ENCODE measurements around the gene PBX3.
A peak's percentile ranks its signal among the peaks of the same experiment; 100 is the strongest.
"Not testable (repeated sequence)": the region's sequence is repeated elsewhere in the genome, so short reads cannot be mapped to it uniquely, and the experiment has no call there.

PBX3 gene

DNA sequence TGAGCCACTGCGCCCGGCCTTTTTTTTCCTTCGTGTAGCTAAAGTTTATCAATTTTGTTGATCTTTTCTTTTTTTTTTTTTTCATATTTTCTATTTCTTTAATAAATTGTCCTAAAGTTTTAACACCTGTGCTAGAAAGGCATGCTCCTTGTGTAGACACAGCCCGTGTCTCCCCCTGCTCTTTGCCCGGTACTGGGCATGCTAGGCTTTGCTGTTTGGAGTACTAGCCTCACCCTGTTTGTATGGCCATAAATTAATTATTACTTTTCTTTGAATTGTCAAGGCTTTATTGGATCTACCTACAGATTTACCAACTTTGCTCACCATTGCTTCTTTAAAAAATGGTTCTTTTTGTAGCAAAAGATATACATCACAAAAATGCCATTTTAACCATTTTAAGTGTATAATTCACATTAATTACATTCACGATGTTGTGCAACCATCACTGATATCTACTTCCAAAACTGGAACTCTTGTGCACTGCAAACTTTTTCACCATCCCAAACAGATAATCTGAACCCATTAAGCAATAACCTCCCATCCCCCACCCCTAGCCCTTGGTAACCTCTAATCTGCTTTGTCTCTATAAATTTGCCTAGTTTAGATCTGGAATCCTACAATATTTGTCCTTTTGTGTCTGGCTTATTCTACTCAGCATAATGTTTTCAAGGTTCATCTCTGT, 31.5 kb downstream of the PBX3 start:
- DNase-seq = not testable (repeated sequence)

DNA sequence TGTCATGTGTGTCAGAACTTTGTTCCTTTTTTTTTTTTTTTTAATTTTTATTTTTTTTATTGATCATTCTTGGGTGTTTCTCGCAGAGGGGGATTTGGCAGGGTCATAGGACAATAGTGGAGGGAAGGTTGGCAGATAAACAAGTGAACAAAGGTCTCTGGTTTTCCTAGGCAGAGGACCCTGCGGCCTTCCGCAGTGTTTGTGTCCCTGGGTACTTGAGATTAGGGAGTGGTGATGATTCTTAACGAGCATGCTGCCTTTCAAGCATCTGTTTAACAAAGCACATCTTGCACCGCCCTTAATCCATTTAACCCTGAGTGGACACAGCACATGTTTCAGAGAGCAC, 32.0 kb downstream of the PBX3 start:
- not testable (repeated sequence) for DNase-seq

DNA sequence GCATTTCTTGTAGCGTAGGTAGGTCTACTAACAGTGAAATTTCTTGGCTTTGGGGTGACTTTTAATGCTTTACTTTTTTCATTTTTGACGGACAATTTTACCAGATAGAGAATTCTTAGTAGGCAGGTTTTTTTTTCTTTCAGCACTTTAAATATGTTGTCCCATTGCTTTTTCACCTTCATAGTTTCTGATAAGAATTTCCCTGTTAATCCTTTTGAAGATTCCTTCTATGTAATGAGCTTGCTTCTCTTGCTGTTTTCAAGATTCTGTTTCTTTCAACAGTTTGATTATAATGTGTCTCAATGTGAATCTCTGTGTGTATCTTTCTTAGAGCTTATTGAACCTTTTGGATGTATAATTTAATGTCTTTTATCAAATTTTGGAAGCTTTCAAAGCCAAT, 35.5 kb downstream of the PBX3 start:
- no peak for DNase-seq

DNA sequence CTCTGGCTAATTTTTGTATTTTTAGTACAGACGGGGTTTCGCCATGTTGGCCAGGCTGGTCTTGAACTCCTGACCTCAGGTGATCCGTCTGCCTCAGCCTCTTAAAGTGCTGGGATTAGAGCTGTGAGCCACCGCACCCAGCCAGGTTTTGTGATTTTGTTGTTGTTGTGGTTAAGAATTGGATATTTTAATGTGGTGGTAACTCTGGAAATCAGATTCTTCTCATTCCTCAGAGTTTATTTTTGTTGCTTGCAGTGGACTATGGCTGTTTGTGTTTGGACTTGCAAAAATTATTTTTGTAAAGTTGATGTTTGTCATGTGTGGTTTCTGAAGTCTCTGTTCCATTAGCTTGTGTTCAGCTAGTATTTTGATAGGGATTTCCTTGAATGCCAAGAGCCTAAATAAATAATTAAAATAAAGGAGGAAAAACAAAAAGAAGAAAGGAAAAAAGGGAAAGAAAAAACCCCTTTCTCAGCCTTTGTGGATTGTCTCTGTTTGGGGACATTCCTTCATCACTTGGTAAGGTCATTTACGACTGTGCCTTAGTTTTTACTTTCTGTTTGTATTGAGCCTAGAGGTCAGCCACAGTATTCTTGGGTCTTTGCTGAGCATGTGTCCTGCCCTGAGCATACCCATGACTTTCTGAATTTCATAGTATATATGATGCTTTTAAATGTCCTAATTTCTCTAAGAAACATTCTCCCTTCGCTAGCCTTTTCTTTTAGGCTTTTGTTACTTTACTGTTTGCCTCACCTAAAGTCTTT, 37.3 kb downstream of the PBX3 start:
- DNase-seq = peak; percentile 8

DNA sequence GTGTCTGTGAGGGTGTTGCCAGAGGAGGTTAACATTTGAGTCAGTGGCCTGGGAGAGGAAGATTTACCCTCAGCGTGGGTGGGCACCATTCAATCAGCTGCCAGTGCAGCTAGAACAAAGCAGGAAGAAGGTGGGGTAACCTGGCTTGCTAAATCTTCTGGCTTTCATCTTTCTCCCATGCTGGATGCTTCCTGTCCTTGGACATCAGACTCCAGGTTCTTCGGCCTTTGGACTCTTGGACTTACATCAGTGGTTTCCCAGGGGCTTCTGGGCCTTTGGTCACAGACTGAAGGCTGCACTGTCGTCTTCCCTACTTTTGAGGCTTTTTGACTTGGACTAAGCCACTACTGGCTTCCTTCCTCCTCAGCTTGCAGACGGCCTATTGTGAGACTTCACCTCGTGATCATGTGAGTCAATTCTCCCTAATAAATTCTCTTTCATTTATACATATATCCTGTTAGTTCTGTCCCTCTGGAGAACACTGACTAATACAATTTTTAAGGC, 38.1 kb downstream of the PBX3 start:
- no peak for DNase-seq

DNA sequence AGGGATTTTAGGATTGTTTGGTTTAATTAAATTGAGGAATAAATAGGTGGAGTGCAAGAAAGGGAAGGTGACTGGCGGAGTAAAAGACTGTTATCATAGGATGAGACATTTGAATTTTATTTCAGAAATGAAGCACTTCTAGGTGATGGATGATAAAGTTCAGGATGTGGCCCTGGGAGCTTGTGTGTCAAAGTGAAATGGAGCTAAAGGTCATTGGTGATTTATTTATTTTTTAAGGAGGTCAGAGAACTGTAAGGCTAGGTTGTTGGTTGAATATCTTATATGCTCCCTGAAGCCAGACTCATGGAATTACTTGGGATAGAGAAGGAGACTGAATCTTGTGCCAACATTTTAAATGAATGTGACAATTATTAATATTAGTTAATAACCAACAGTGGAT, 40.5 kb downstream of the PBX3 start:
- no peak for DNase-seq

DNA sequence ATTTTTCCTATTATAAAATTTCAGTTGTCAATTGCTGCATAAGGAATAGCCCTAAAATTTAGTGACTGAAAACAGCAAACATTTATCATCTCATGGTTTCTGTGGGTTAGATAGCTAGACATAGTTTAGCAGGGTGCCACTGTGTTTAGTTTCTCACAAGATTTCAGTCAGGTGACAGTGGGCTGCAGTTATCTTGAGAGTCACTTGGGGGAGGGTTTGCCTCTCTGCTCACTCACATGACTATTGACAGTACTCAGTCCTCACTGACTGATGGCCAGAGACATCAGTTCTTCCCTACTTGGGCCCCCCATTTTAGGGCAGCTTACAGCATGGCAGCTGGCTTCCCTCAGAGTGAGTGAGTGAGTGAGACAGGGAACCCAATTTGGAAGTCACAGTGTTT, 42.0 kb downstream of the PBX3 start:
- DNase-seq = no peak

DNA sequence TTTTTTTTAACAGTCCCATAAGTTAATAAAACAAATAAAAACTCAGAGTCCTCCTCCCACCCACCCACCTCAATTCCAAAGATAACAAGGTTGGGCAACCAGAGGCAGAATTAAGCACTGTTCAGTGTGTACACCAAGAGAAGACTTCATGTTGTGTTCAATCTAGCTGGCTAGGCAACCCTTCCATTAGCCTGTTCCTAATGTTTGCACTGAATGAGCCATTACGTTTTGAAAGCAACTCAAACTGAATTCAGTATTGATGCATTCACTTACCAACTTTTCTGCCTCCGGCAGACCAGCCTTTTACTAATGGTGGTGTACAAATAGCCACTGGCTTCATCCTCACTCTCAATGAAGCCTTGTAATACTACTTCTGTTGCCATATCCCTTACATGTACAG, 47.5 kb downstream of the PBX3 start:
- no peak for DNase-seq

DNA sequence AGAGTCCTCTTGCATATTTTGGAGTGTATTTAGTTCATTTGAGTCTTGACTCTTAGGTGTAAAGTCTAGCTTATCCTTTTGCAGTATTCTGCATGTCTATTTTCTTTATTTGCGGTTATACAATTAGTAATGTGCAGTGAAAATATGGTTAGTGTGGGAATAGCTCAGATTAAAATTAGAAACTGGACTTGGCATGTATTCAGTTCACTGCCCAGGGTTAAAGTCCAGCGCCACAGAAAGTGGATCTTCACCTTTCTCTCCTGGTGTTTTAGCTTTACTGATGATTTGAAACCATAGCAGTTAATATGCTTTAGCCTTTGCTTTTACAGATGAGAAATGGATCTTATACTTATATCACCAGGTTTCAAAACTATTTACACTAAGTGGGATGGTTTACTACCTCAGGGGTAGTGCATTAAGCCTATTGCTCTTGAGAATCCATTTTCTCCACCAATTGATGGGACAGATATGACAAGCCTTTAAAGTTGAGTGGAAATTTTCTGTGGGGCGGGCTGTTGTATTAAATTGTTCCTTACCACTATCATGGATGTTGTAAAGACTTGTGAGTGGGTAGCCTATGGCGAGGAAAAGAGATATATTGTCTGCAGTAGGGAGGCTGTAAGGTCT, 48.9 kb downstream of the PBX3 start:
- DNase-seq = no peak

DNA sequence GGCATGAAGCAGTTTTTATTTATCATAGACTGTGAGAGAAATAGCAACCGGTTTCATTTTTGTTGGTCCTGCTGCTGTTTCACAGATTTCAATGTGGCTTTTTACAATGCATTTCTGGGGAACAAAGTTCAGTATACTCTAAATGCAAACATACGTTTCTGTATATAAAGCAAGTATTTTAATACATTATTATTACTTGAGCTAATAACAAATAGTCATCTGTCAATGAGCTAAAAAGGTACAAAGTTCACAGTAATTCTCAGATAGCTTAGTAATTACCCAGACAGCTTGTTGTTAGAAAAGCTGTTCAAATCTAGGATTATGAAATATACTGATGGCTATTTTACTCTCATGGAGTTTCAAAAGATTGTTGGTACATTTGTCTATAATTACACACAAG, 50.8 kb downstream of the PBX3 start:
- DNase-seq = no peak

DNA sequence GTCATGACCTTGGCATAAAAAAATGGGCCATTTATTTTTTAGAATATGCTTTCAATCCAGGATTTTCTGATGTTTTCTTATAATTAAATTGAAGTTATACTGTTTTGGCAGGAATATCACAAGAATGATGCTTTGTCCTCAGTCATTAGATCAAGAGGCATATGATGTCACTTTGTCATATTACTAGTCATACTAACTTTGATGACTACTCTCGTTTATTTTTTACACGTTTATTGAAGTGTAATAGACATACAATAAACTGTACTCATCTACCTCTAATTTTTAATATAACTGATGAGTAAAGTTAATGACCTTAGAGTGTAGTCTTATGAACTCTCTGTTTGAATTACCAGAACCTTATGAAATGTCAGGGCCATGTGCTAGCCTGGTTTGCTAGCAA, 56.4 kb downstream of the PBX3 start:
- no peak for DNase-seq

DNA sequence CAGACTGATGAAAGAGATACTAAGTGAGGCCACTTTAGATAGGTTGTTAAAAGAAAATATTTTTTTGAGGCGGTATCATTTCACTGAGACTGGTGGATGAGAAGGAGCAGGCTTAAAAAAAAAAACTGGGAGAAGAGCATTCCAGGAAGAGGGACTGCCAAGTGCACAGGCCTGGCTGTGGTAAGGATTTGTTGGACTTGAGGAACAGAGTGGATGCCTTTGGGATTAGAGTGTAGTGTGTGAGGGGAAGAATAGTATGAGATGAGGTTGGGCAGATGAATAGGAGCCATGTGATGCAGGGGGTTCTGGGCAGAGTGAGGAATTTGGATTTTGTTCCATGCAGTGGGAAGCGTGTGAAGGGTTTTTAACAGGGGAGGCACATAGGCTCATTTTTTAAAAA, 57.9 kb downstream of the PBX3 start:
- peak; percentile 90 for DNase-seq

DNA sequence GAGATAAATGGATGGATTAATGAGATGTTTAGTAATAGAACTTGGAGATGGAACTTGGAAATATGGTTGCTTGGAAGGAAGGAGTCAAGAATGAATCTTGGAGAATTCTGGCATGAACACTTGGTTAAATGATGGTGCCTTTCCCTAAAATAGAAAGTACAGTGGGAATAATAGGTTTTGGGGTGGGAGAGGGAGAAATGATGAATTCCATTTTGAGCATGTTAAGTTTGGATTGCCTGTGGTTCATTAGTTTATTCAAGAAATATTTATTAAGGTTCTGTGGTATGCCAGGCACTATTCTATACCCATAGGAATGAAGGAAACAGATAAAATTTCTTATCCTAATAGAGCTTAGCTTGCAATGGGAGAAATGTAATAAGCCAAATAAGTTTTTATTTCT, 58.4 kb downstream of the PBX3 start:
- no peak for DNase-seq

DNA sequence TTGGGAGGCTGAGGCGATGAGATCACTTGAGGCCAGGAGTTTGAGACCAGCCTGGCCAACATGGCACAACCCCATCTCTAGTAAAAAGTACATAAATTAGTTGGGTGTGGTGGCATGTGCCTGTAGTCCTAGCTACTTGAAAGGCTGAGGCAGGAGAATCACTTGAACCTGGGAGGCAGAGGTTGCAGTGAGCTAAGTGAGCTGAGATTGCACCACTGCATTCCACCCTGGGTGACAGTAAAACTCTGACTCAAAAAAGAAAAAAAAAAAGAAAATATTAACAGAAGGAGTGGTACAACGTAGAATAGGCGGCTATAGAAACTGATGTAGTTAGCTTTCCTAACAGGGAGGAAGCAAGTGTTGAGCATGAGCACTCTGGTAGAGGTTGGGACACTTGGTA, 59.9 kb downstream of the PBX3 start:
- DNase-seq = peak; percentile 55

DNA sequence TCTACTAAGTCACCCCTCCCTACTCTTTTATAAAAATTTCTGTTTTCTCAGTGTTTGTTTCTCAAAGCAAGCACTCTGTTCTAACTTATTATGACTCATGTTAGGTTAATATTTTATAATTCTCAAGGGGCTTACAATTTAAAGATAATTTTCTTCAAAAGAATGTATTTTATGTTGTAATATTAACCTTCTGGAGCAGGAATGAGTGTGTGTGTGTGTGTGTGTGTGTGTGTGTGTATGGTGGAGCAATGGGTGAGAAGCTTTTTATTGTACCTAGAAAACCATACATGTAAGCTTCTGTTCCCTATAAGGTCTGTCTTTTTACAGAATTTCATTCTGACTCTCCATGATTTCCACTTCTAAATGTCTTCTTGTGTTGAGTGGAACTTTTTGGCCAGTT, 63.0 kb downstream of the PBX3 start:
- peak; percentile 51 for DNase-seq

DNA sequence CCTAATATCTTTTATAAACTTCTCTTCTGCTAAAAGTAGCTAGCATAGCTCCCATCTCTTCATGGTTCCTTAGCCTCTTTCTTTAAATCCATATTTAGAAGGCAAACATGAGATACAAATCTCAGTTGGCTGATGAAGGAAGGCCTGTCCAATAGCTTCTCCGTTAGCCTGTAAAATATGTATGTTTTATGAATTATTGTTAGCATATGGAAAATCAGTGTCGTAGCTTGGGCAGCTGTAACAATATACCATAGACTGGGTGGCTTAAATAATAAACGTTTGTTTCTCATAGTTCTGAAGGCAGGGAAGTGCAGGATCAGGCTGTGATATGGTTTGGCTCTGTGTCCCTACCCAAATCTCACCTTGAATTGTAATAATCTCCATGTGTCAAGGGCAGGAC, 63.8 kb downstream of the PBX3 start:
- DNase-seq = no peak

DNA sequence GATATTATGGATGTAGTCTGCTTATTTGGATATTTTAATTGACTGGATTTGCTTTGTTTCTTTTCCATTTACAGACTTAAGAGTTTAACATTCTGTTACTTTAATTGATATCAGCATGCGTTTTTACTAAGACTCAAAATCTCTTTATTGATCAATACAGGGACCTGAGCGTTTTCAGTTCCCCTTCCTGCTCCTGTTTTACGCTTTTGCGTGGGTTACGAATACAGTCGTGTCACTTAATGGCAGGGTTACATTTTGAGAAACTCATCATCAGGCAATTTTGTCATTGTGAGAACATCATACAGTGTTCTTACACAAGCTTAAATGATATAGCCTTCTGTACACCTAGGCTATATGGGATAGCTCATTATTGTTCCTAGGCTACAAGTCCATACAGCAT, 65.2 kb downstream of the PBX3 start:
- DNase-seq = no peak

DNA sequence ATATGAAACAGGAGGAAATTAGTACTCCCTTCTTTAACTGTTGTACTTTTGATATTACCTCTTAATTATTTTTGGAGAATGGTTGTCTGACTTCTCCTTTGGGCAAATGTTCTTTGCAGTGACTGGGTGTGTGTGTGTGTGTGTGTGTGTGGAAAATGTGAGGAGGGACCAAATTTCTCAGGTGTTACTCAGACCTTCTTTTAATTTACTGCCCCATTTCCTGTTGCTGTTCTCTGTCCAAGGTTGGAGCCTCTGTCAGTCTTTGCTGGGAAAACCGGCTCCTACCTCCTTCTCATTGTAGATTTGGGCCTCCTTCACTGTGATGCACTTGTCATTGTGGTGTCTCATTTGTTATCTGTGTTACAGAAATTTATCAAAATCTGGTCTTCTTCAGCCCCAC, 68.4 kb downstream of the PBX3 start:
- peak; percentile 55 for DNase-seq

DNA sequence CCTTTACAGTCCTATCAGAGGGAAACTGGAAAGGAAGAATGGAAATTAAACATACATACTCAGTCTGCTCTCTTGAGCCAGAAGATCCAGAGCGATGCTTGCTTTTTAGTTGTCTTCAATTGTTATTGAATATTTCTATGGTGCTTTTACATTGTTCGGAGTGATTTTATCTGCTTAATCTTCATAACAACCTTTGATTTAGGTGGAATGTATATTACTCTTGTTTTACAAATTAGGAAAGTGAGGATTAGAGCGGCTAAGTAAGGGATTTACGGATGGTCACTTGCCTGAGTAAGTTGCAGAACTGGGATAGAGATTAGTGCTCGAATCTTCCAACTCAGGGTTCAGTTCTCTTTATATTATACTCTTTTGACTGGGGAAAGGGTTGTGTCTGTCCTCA, 69.1 kb downstream of the PBX3 start:
- no peak for DNase-seq

DNA sequence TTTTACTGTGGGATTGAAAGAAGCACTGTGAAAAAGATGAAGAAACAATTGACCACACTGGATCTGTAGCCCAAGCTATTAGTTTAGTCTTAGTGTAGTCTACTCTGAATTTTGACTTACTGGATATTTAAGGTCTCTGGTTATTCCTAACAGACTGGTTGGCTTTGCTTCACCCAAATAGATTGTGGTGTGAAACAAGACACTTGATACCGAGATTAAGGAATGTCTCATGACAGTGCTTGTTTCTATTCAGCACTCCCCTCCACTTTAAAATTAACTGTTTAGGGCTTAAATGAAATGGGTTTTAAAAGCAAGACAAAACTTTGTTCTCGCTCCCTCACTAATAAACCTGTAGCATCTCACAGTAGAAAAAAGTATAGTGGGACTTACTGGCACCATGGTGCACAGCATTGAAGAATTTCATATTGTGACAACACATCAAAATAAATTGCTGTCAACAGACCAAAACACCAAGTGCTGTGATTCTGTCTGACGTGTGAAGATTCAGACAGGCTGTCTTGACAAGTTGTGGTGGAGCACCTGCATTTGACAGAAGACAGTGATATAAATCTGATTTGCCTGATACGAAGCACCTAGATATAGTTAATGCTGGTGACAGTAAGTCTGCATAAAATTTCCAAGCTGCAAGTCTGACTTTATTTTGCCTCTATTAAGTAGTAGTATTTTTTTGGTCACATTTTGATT, 73.1 kb downstream of the PBX3 start:
- no peak for DNase-seq

DNA sequence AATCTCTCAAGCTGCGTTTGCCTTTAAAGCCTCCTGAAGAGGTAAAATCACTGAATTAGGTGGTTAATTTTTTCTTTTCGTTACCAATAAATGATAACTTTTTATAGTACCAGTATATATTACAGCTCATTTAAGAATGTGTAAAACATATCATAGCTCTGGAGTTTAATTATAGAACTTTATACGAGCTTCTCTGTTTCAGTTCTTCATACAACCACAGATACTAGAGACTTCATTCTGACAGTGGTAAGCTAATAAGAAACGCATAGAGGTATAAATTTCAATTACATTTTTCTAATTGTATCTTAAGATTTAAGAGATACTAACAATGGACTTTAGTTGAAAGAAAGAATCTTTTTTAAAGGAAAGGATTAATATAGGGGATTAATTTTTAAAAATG, 73.9 kb downstream of the PBX3 start:
- no peak for DNase-seq

DNA sequence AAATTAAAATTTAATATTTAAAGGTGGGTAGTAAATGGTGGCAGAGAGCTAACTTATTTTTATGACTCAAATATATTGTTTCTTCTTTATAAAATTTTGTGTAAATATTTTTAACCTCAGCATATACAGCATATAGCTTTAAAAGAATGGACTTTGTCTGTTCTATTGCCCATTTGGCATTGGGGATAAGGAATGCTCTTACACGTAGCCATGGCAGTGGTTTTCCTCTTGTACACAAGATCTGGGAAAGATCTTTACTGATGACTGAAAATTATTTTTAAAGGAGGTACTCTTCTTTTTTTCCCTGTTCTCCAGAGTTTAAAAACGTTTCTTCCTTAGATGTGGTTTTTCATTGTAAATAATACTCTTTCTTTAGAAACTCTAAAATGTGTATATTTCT, 75.0 kb downstream of the PBX3 start:
- DNase-seq = no peak

DNA sequence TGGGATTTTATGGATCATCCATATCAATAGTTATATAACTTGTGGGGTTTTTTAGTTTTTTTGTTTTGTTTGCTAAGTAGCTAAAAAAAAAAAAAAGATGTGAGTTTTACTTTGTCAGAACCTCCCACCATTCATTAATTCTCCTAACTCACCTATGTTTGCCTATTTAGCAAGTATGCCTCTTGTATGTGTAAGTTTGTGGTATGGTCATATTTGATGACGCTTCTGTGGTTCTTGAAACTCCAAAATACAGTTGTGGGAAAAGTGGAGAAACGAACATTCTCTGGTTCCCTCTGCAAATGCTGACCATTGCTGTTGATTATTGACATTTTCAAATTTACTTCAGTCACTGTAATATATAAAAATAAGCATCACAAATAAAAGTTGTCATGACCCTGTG, 75.7 kb downstream of the PBX3 start:
- DNase-seq = no peak

Data from fibroblast of skin of right biceps (primary cell).